Mucosa of descending colon (tissue), 3 donors: ENCODE results near the gene OPN4. TPM values are rescaled to one million over a fixed set of nuclear protein-coding genes. Genes with fewer than 3 reads are reported as not detected.

Experiments
- ATAC-seq: fragments of 200-7000 bp; cut with Tn5 transposase; one replicate; pipeline ENCODE4 v1.9.1; 2020; ENCODE audit warnings: mild to moderate bottlenecking, moderate library complexity
- DNase-seq, 3 donors: peaks; one replicate each; pipeline ENCODE4 v3.0.0-alpha.2; 2020
- H3K36me3 ChIP-seq: fragments of 200-600 bp; one replicate; pipeline ENCODE4 v1.8.0; 2021; ENCODE audit warnings: low read depth, mild to moderate bottlenecking
- H3K4me1 ChIP-seq: fragments of 200-600 bp; one replicate; pipeline ENCODE4 v1.8.0; 2021; ENCODE audit warnings: low read depth, mild to moderate bottlenecking
- H3K4me3 ChIP-seq: fragments of 200-600 bp; one replicate; pipeline ENCODE4 v1.8.0; 2021; ENCODE audit warnings: mild to moderate bottlenecking
- H3K9me3 ChIP-seq: fragments of 200-600 bp; one replicate; pipeline ENCODE4 v1.8.0; 2021; ENCODE audit warnings: mild to moderate bottlenecking
- CTCF ChIP-seq: fragments of 200-600 bp; IDR thresholded peaks from one replicate; pipeline ENCODE4 v1.8.0; 2022; ENCODE audit warnings: antibody characterized with exemption, mild to moderate bottlenecking
- intact Hi-C, 2 donors: fragments of 100-400 bp; cut with DNase I in 1 of 2; cut with micrococcal nuclease in 1 of 2; formaldehyde crosslinking; loops; one replicate each; pipeline versions ENCODE4 v1.11.0 to v1.11.1; 2022; cut with DNase I, micrococcal nuclease
- total RNA-seq, 3 donors: library from RNA; stranded (reverse); fragmentation: NEBNext Ultra II Directional in 2 of 3; extraction: Animal tissue kit (Norgen Biotek cat#: 25700) in 2 of 3; gene quantifications; one replicate each; pipeline versions ENCODE4 v1.2.1 to v1.2.4, GENCODE V29; 2021 to 2023
- donor health status: DM: no; HTN: no; CAD: no; lungs with moderate emphysema.
- donor health status: DM: no; HTN: no; CAD: no.
- donor health status: DM: no; HTN: yes; CAD: no.

OPN4 gene
- total RNA-seq, 3 donors from 2014 or later = 0.20 TPM; not detected in 2

- intact Hi-C loops = loop anchor here in 1 of 2 donors (10.0 kb wide), 1 partner anchor 189 kb away; no protein-coding TSS in a partner anchor
- Histone ChIP-seq H3K36me3 (no peaks in the 10 kb centered on the region), H3K9me3 (no peaks in the 10 kb centered on the region), H3K4me1 (peaks cover 5% of the 10 kb centered on the region), H3K4me3 (no peak overlapping the region)
- no peak for TF ChIP-seq CTCF
- ATAC-seq (no peak), DNase-seq (no peak)
Observed at GRCh38 chr10:86705905-86706304, 51.6 kb downstream of the OPN4 start.

- ATAC-seq (no peak), DNase-seq (peak in 1 of 3 donors; percentile 48)
- no peak for TF ChIP-seq CTCF
- Histone ChIP-seq H3K4me1 (peaks cover 7% of the 10 kb centered on the region), H3K4me3 (no peak overlapping the region), H3K9me3 (no peaks in the 10 kb centered on the region), H3K36me3 (no peaks in the 10 kb centered on the region)
- intact Hi-C loops = loop anchor here in 1 of 2 donors (10.0 kb wide), 1 partner anchor 188 kb away; no protein-coding TSS in a partner anchor
Observed at GRCh38 chr10:86706401-86706841, 52.1 kb downstream of the OPN4 start.

- Histone ChIP-seq H3K36me3 (no peaks in the 10 kb centered on the region), H3K4me1 (peaks cover 7% of the 10 kb centered on the region), H3K4me3 (no peak overlapping the region), H3K9me3 (no peaks in the 10 kb centered on the region)
- ATAC-seq = no peak
- DNase-seq = no peak
- intact Hi-C loops = loop anchor here in 1 of 2 donors (10.0 kb wide), 1 partner anchor 188 kb away; no protein-coding TSS in a partner anchor
- TF ChIP-seq CTCF = no peak
Observed at GRCh38 chr10:86706977-86707376, 52.6 kb downstream of the OPN4 start.

GRCh38 chr10:86707505-86707904 lies 53.2 kb downstream of the OPN4 start:
- intact Hi-C loops = loop anchor here in 1 of 2 donors (10.0 kb wide), 1 partner anchor 187 kb away; no protein-coding TSS in a partner anchor
- DNase-seq (peak in 1 of 3 donors; percentile 10), ATAC-seq (no peak)
- no peak for TF ChIP-seq CTCF
- no peaks in the 10 kb centered on the region for H3K36me3 ChIP-seq
- H3K4me3 ChIP-seq = no peak overlapping the region
- peaks cover 11% of the 10 kb centered on the region for H3K4me1 ChIP-seq
- no peaks in the 10 kb centered on the region for H3K9me3 ChIP-seq

- intact Hi-C loops = loop anchor here in 1 of 2 donors (10.0 kb wide), 1 partner anchor 187 kb away; no protein-coding TSS in a partner anchor
- ATAC-seq (no peak), DNase-seq (peak in 1 of 3 donors; percentile 25)
- Histone ChIP-seq H3K4me1 (peaks cover 11% of the 10 kb centered on the region), H3K9me3 (no peaks in the 10 kb centered on the region), H3K4me3 (no peak overlapping the region), H3K36me3 (no peaks in the 10 kb centered on the region)
- no peak for TF ChIP-seq CTCF
Observed at GRCh38 chr10:86708068-86708782, 53.9 kb downstream of the OPN4 start.
